ENCODE measurements around the gene ZNF516. TPM values are rescaled to one million over a fixed set of nuclear protein-coding genes. Genes with fewer than 3 reads are reported as not detected.
A peak's percentile ranks its signal among the peaks of the same experiment; 100 is the strongest.

The ZNF516 gene
- total and polyA plus RNA-seq, 7 donors, result 2.1 to 29.9 (median 24.3) TPM

DNA sequence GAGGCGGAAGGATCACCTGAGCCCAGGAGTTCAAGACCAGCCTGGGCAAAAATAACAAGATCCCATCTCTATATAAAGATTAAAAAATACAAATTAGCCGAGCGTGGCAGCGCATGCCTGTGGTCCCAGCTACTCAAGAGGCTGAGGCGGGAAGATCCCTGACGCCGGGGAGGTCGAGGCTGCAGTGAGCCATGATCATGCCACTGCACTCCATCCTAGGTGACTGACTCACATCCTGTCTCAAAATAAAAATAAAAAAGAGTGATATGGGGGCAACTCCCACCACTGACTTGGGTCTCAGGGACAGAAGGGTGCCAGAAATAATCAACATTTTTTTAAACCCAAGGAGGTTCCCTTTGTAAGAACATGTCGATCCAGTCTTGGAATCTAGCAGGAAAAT lies 37.6 kb downstream of the ZNF516 start:
- H3K27me3 ChIP-seq, result no peaks in the 10 kb centered on the region
- peak; percentile 41 for DNase-seq
- intact Hi-C loops (cut with DNase I), result no loop called here

DNA sequence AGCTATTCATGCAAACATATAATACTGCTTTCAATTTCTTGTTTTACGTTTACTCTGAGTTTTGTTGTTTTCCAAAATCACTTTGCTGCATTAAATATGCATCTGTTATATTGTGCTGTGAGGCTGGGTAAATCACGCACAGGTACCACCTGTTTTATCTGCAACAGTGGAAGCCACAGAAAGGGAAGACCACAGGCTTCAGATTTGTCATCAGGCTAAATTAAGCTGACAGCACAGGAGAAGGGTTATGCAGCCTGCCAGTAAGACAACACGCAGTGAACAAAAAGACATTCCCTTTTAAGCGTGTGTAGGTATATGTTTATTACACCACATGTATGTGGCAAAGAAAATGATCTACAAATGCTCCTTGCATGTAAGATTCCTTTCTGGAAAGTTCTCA lies 38.2 kb downstream of the ZNF516 start:
- Histone ChIP-seq H3K4me1 (peaks cover 0 to 85% (median 58%) of the 10 kb centered on the region in 4 donors), H3K36me3 (peaks cover 0 to 4% (median 0%) of the 10 kb centered on the region in 4 donors), H3K27ac (peak overlapping the region in 1 of 4 donors; percentile 89), H3K4me3 (no peak overlapping the region), H3K27me3 (no peaks in the 10 kb centered on the region), H3K9me3 (no peaks in the 10 kb centered on the region)
- no peak for TF ChIP-seq EP300 (IDR thresholded peaks at IDR 0.05)
- TF ChIP-seq, protein P1, sequence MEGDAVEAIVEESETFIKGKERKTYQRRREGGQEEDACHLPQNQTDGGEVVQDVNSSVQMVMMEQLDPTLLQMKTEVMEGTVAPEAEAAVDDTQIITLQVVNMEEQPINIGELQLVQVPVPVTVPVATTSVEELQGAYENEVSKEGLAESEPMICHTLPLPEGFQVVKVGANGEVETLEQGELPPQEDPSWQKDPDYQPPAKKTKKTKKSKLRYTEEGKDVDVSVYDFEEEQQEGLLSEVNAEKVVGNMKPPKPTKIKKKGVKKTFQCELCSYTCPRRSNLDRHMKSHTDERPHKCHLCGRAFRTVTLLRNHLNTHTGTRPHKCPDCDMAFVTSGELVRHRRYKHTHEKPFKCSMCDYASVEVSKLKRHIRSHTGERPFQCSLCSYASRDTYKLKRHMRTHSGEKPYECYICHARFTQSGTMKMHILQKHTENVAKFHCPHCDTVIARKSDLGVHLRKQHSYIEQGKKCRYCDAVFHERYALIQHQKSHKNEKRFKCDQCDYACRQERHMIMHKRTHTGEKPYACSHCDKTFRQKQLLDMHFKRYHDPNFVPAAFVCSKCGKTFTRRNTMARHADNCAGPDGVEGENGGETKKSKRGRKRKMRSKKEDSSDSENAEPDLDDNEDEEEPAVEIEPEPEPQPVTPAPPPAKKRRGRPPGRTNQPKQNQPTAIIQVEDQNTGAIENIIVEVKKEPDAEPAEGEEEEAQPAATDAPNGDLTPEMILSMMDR (IDR thresholded peaks at IDR 0.05), result no peak
- TF ChIP-seq POLR2A (IDR thresholded peaks at IDR 0.05), result no peak
- TF ChIP-seq POLR2AphosphoS5 (IDR thresholded peaks at IDR 0.05), result no peak
- peak; percentile 10 for DNase-seq
- intact Hi-C loops (cut with DNase I), result no loop called here
- WGBS, 2 donors, result 83 to 96% methylated on average over 4 of the region's 4 CpGs

More for the DNA sequence above, 37.6 kb downstream of the ZNF516 start:
- TF ChIP-seq POLR2A (IDR thresholded peaks at IDR 0.05) (no peak), EP300 (IDR thresholded peaks at IDR 0.05) (no peak), POLR2AphosphoS5 (IDR thresholded peaks at IDR 0.05) (no peak)
- TF ChIP-seq, protein P1 (IDR thresholded peaks at IDR 0.05), result no peak
- Histone ChIP-seq H3K9me3 (no peaks in the 10 kb centered on the region), H3K27ac (peak overlapping the region in 1 of 4 donors; percentile 89), H3K36me3 (peaks cover 0 to 7% (median 0%) of the 10 kb centered on the region in 4 donors), H3K4me3 (no peak overlapping the region), H3K4me1 (peaks cover 0 to 78% (median 51%) of the 10 kb centered on the region in 4 donors)
- 89 to 91% methylated on average over 9 of the region's 9 CpGs for WGBS, 2 donors

DNA sequence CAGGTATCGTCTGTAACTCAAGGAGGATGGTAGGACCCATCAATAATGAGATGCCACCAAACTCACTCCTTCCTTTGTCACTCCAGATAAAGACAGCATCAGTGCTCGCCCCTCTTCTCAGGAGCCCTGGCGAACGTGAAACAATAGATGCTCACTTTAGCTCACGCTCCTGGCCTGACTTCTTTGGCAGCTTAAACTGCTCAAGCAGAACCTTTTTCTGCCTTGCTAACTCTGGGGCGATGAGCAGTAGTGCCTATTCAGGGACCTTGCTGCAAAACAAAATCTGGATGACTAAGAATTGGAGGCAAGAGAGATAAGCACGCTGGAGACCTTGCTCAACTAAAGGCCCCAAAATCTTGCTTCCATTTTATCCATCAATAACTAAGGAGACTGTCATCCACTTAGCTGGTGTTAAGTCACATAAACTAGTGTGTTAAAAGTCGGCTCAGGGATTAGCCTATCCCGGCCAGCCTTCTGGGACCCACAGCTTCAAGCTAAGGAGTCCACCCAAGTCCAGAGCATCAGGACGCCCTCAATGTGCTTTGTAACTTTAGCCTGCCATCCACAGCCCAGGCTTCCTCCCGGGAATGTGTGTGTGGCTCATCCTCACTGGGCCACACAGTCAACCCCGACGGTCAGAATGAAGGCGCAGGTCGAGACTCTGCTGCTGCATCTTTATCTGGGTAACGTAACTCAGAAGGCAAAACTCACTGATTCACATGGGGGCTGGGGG lies 38.9 kb downstream of the ZNF516 start:
- Histone ChIP-seq H3K4me1 (peaks cover 0 to 90% (median 61%) of the 10 kb centered on the region in 4 donors), H3K27ac (peak overlapping the region in 2 of 4 donors; percentile 67 to 89)

DNA sequence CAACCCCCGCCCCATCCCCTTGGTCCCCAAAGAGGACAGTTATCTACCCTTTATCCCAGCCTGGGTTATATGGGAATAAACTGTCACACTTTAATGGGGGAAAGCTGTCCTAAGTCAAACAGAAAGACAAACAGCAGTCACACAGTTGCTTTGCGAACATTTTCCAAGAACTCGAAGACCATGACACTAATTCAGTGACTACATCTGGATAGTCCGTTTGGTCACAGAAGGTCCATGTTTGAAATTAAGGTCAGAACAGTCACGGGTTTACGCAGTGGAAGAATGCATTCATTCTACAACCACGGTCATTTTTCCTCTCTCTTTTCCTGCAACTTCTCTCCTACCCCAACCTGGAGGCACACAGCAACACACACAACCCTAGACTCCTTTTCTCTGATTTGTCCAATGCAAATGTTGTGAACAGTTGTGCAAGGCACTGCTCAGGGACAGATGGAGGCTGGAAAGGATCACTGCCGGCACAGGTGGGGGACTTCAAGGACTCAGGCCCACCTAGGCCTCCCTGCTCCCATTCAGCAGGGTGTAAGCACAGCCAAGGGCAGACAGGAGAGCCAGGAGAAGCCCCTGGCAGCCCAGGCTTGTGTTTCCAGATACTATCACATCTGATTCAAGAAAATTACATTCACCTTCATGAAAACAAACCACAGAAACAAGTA lies 39.9 kb downstream of the ZNF516 start:
- DNase-seq, result peak; percentile 57
- H3K27me3 ChIP-seq, result no peaks in the 10 kb centered on the region
- H3K27ac ChIP-seq, result peak overlapping the region in 3 of 4 donors; percentile 56 to 89 (median 67)
- no peak overlapping the region for H3K4me3 ChIP-seq
- H3K9me3 ChIP-seq, result no peaks in the 10 kb centered on the region
- no peaks in the 10 kb centered on the region for H3K36me3 ChIP-seq
- H3K4me1 ChIP-seq, result peaks cover 0 to 84% (median 58%) of the 10 kb centered on the region in 4 donors
- intact Hi-C loops (cut with DNase I), result no loop called here
- 77 to 82% methylated on average over 8 of the region's 8 CpGs for WGBS, 2 donors
- TF ChIP-seq EP300 (IDR thresholded peaks at IDR 0.05), result no peak
- TF ChIP-seq POLR2A (IDR thresholded peaks at IDR 0.05), result no peak

More for the DNA sequence above, 38.9 kb downstream of the ZNF516 start:
- no peak overlapping the region for H3K4me3 ChIP-seq
- H3K9me3 ChIP-seq, result no peaks in the 10 kb centered on the region
- 91 to 93% methylated on average over 16 of the region's 16 CpGs for WGBS, 2 donors
- peak; percentile 38 for DNase-seq
- H3K27me3 ChIP-seq, result no peaks in the 10 kb centered on the region
- no peaks in the 10 kb centered on the region for H3K36me3 ChIP-seq
- intact Hi-C loops (cut with DNase I), result no loop called here
- no peak for TF ChIP-seq EP300 (IDR thresholded peaks at IDR 0.05)
- TF ChIP-seq, protein P1 (IDR thresholded peaks at IDR 0.05), result no peak
- TF ChIP-seq POLR2A (IDR thresholded peaks at IDR 0.05), result no peak
- no peak for TF ChIP-seq POLR2AphosphoS5 (IDR thresholded peaks at IDR 0.05)

DNA sequence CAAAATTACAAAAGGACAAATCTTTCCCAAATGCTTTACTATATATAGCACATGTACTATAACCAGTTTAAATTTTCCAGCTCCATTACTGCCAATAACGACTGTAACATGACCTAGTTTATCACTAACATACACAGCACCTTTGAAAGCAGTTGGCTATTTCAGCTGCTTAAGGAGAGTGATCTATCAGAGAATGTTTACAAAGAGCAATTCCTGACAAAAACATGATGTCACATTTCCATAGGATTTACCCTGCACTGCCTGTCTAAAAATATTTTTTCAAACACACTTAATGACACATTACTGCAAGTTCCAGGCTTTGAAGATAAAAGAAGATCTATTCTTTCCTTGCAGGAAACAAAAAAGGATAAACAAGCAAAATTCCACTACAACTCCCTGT lies 40.6 kb downstream of the ZNF516 start:
- H3K4me3 ChIP-seq, result no peak overlapping the region
- peak overlapping the region in 3 of 4 donors; percentile 56 to 89 (median 67) for H3K27ac ChIP-seq
- WGBS, 2 donors, result 6 to 59% methylated on average over 1 of the region's 1 CpG
- peaks cover 0 to 84% (median 58%) of the 10 kb centered on the region in 4 donors for H3K4me1 ChIP-seq
- H3K9me3 ChIP-seq, result no peaks in the 10 kb centered on the region
- no peak for DNase-seq
- intact Hi-C loops (cut with DNase I), result no loop called here
- TF ChIP-seq EP300 (IDR thresholded peaks at IDR 0.05) (no peak), POLR2AphosphoS5 (IDR thresholded peaks at IDR 0.05) (no peak), POLR2A (IDR thresholded peaks at IDR 0.05) (no peak)
- TF ChIP-seq, protein P1 (IDR thresholded peaks at IDR 0.05), result no peak
- H3K27me3 ChIP-seq, result no peaks in the 10 kb centered on the region
- H3K36me3 ChIP-seq, result no peaks in the 10 kb centered on the region

Data from sigmoid colon (tissue), 7 donors.